ENCODE measurements around the gene TTC9B.

Gene TTC9B

GRCh38 chr19:40217934-40218890, at the start of gene TTC9B:
TTC9B (minus strand) TSS chr19:40218384; CDS start chr19:40218381, 3 bp downstream.
- no peak for DNase-seq

DNA sequence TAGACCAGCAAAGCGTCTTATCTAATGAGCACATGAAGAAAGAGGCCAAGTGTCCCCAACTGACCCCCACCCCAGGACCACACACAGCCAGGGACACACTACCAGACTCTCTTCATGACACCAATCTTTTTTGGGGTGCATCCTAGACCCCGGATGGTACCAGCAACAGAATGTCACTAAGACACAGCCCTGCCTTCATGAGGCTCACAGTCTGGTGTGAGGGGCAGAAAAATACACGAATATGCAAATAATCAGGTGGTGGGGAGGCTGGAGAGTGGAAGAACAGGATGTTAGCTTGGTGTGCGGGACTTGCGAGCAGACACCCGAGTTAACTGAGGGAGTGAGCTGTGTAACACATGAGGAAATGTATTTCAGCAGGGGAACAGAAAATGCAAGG, 49.4 kb upstream of the TTC9B start:
- DNase-seq, result no peak

GRCh38 chr19:40266912-40267600, 48.9 kb upstream of the TTC9B start:
- no peak for DNase-seq

DNA sequence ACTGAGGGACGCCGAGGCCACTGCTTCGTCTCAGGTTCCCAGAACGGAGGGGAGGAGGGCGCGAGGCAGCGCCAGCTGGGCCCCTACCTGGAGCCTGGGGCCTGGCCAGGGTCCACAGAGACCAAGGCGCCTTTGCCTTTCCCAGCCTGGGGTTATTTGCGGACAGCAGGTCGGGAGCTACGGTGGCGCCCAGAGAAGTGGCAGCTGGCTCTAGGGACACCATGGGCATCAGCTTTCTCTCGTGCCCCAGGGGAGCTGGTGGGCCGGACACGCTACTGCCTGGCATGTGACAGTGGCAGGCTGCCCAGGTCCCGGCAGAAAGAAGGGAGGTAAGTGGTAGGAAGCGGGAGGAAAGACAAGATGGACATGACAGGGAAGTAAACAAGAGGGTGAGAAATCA, 47.9 kb upstream of the TTC9B start:
- DNase-seq, result no peak

DNA sequence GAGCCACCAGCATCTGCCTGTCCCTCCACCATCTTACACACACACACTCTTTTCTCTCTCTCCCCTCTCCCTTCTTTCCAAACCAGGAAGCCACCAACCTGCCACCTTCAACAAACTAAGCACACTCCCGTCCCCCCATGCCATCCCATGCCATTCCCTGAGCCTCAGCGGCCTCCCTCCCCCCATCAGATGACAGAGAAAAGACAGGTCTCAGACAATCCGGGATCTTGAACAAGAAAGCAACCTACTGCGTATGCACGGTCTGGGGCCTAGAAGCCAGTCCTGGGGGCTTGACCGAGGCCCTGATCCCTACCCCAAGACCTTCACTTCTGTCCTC, 47.5 kb upstream of the TTC9B start:
- no peak for DNase-seq

DNA sequence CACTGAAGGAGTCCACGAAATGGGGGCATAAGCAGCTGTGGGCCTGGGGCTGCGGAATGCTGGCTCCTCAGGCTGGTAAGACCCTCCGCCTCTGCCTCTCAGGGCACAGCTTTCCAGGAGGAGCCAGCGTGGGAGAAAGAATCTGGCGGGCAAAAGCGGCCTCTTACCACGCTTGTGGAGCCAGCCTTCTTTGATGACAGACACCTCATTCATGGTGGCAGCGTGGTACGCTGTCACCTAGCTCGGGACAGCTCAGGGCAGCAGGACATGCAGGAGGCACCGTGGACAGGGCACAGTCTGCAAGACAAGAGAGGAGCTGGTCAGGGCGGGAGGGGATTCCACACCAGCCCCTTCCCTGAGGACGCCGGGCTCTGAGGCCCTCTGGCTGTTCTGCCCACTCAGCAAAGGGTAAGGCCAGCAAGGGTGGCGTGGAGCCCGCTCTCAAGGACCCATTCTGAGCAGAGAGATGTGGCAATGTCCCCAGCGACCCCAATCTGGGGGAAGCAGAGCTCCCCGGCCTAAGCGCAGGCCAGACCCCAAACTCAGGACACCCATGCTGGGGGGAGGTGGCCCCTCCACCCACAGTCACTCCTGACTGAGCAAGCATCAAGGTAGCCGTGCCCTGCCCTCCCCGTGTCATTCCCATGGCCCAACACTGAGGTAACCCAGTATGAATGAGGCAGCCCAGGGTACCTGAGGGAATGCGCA, 47.0 kb upstream of the TTC9B start:
- DNase-seq, result no peak

- no peak for DNase-seq
These were observed 46.3 kb upstream of the TTC9B start for GRCh38 chr19:40264314-40265054.

- no peak for DNase-seq
These were observed 45.5 kb upstream of the TTC9B start for GRCh38 chr19:40263440-40264313.

DNA sequence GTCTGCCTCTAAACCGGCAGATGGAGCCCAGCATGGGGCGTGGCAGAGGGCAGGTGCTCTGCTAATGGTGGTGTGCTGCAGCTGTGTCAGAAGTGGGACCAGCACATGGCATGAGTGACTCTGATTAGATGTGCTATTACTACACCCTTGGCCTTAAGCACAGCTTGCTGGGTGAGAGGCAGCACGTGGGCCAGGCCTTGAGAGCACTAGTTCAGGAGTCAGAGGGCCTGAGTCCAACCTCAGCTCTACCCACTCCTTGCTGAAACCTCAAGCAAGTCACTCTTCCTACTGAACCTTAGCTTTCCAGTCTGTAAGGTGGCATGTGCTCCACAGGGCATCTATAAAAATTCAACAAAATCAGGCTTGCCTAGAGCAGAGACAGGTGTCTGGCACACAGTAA, 44.2 kb upstream of the TTC9B start:
- no peak for DNase-seq

DNA sequence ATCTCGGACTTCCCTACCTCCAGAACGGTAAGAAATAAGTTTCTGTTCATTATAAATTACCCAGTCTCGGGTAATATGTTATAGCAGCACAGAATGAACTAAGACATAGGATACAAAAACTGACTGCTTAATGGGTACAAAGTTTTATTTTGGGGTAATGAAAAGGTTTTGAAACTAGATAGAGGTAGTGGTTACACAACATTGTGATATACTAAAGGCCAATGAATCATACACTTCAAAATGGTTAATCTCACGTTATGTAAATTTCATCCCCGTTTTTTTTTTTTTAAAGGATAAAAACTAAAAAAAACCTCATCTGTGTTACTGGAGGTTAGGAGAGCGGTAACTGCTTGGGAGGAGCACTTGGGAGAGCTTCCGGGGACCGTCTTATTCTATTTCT, 43.4 kb upstream of the TTC9B start:
- no peak for DNase-seq

DNA sequence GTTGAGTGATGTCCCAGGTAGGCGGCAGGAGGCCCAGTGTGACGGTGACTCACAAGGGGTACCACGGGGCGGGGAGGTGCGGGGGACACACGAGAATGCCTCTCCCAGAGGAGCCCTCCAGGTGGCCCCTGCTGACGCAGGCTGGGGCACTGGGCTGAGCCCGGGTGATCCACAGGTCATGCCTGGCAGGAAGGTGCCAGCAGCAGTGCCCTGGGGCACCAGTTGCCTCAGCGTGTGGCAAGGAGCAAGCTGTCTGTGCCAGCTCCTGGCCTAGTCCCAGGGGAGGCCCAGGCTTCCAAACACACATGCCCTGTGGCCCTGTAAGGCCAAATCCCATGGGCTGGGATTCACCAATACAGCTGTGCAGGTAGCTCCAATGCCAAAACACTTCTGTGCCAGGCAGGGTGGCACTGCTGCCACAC, 38.9 kb upstream of the TTC9B start:
- no peak for DNase-seq

DNA sequence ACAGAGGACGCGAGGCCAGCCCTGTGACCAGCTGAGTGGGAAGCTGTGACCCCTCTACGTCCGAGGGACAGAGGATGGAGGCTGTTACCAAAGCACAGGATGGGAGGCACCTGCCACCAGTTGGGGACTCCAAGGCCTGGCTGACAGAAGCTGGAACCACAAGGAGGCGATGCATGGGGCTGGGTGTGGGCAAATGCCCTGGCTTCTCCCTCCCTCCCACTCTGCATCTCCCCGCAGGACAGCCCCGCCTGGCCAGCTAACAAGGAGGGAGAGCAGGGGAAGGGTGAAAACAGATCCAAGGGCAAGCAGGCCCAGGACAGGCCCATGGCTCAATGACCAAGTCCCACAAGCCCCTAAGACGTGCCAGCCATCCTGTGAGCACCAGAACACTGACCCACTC, 38.3 kb upstream of the TTC9B start:
- no peak for DNase-seq

GRCh38 chr19:40255619-40256166, 37.5 kb upstream of the TTC9B start:
- DNase-seq, result no peak

- DNase-seq, result no peak
These were observed 36.7 kb upstream of the TTC9B start for GRCh38 chr19:40254714-40255418.

- no peak for DNase-seq
These were observed 35.5 kb upstream of the TTC9B start for GRCh38 chr19:40253611-40254092.

GRCh38 chr19:40252395-40252794, 34.2 kb upstream of the TTC9B start:
- no peak for DNase-seq

DNA sequence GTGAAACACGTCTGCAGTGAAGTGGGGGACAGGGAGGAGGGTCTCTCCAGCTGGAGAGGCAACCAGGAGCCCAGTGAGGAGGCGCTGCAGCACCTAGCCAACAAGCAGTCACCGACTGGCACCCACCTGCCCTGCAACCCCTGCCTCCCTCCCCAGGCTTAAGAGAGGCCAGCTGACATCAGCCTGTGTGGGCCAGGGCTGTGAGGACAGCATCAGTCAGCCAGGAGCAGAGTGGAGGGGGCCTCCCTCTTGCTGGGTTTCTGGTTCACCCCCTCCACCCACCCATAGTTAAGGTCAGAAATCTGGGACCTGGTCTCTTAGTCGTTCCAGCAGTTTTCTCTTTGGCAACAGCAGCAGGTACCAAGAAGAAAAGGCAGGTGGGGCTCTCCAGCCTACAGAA, 33.8 kb upstream of the TTC9B start:
- no peak for DNase-seq

GRCh38 chr19:40251244-40251643, 33.1 kb upstream of the TTC9B start:
- no peak for DNase-seq

DNA sequence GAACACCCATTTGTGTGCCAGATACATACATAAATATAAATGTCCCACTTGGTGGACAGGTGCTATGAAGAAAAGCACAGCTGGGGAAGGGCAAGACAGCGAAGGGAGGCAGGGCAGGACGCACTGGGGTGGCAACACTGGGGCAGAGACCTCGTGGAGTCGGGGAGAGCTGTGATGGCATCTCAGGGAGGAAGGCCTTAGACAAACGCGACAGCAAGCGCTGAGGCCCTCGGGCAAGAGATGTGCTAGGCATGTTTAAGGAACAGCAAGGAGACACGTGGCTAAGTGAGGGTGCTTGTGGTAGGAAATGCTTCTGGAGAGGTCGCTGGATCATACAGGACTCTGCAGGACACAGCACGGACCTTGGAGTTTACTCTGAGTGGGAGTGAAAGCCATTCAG, 31.6 kb upstream of the TTC9B start:
- DNase-seq, result no peak

GRCh38 chr19:40249201-40249600, 31.0 kb upstream of the TTC9B start:
- DNase-seq, result no peak

Measured in Kasumi-1 (cell line).